LNCaP clone FGC (cell line): Measurements from ENCODE around the gene TMEM232.

Source experiments
- DNase-seq: peaks from one replicate; pipeline ENCODE4 v3.0.0-alpha.2; 2011; ENCODE audit warnings: low read depth
- H3K4me3 ChIP-seq: 2 replicates; pipeline ENCODE4 v1.5.1; 2011; ENCODE audit warnings: mild to moderate bottlenecking, low read depth, low read length, control low read depth
- TF ChIP-seq, protein P1 (sequence below): IDR thresholded peaks from 2 replicates; pipeline ENCODE4 v1.5.1; 2012; ENCODE audit warnings: mild to moderate bottlenecking; ENCODE audit not compliant: control insufficient read depth, insufficient read depth; ENCODE audit errors: extremely low read depth

Gene TMEM232

DNA sequence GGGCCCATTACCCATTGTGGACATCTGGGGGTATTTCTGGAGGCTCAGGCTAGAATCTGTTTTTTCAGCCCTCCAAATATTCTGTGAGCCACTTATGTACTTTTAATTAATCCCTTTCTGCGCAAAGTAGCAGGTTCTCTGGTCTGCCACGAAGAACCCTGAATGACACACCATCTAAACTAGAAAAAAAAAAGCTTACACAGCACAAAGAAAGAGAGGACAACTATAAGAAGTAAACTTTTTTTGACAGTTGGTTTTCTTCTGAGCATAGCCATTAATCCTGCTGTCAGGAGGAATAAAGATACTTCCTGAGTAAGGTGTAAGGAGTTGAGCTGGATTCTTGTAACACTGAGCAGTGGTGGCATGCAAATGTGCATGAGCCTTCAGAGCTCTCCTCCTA, 327.5 kb downstream of the TMEM232 start:
- no peak for DNase-seq
- H3K4me3 ChIP-seq, result no peak overlapping the region
- TF ChIP-seq, protein P1, sequence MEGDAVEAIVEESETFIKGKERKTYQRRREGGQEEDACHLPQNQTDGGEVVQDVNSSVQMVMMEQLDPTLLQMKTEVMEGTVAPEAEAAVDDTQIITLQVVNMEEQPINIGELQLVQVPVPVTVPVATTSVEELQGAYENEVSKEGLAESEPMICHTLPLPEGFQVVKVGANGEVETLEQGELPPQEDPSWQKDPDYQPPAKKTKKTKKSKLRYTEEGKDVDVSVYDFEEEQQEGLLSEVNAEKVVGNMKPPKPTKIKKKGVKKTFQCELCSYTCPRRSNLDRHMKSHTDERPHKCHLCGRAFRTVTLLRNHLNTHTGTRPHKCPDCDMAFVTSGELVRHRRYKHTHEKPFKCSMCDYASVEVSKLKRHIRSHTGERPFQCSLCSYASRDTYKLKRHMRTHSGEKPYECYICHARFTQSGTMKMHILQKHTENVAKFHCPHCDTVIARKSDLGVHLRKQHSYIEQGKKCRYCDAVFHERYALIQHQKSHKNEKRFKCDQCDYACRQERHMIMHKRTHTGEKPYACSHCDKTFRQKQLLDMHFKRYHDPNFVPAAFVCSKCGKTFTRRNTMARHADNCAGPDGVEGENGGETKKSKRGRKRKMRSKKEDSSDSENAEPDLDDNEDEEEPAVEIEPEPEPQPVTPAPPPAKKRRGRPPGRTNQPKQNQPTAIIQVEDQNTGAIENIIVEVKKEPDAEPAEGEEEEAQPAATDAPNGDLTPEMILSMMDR, result no peak

DNA sequence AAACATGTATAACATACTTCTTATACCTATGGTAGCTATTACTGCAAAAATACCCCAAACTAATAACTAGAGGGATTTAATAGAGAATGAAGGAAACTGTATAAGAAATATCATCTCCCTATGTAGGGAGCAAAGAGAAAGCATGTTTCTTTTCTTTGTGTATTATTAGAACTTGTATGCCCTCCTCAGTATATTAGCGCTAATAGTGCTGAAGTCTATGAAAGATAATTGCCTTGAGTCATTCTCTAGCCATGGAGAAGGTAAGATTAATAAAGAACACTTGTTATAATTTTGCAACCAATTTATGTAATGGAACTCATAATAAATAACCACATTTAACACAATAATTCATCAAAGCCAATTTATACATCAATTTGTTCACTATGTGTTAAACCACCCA, 329.2 kb downstream of the TMEM232 start:
- DNase-seq, result no peak
- TF ChIP-seq, protein P1, result no peak
- H3K4me3 ChIP-seq, result no peak overlapping the region

DNA sequence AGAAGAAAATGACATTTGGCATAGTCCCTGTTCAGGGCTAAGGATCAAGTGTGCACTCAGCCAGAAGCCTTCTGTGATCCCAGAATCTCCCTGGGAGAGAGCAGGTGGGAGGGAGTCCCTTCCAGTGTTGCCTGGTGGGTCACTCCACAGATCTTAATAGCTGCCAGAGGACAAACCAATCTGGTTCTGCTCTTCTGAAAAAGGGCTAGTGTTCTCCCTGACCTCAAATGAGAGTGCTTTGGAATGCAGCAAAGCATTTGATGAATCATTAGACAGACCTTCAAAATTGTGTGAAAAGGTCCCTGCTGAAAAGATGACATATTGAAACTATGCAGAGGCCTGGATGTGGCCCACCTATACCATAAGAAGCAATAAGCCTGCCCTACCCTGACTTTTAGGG, 339.7 kb downstream of the TMEM232 start:
- no peak for DNase-seq
- no peak overlapping the region for H3K4me3 ChIP-seq
- TF ChIP-seq, protein P1, result no peak

DNA sequence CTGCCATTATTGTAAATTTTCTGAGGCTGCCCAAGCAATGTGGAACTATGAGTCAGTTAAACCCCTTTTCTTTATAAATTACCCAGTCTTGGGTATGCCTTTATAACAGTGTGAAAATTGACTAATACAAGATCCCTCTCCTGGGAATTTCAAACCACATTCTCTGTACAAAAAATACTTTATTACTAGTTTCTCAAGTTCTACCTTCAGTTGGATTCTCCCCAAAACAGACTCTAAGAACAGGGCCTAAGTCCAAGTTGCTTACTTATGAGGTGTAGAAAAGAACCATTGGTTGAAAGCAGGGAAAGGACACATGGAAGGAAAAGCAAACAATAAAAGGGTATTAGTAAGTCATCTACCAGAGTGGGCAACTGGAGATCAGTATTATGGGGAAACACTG, 343.2 kb downstream of the TMEM232 start:
- no peak for DNase-seq
- TF ChIP-seq, protein P1, result no peak
- no peak overlapping the region for H3K4me3 ChIP-seq

DNA sequence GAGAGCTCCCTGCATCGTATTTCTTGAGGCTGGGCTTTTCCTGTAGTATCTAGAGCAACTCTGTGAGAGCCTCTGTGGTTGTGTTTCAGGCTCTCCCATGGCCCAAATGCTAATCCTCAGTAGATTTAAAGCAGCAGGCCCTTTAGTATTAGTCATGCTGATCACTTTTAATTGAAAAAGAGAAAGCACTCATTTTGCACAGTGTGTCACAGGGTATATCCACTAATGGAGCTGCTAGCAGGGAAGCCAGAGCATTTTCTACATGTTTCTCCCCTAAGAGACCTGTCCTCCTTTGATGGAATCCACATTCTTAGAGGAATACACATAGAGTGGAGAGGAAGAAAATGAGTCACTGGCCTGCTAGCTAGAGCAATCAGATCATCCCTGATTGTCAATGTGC, 348.5 kb downstream of the TMEM232 start:
- no peak overlapping the region for H3K4me3 ChIP-seq
- TF ChIP-seq, protein P1, result no peak
- no peak for DNase-seq

DNA sequence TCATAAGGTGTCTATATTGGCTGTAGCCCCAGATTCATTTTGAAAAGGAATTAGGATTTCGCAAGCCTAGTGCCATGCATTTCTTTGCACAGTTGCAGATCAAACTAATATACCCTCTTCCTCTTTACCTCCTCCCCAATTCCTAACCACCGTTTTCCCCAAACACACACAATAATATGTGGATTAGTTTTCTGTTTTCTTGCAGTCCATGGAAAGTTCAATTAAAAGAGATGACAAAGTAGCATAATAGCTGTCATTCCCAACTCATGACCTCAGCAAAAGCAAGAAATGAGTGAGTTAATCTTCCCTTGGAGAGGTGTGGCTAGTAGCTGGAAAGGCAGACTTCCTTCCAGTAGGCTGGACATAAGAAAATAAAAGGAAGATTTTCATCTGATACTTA, 349.1 kb downstream of the TMEM232 start:
- TF ChIP-seq, protein P1, result no peak
- DNase-seq, result no peak
- H3K4me3 ChIP-seq, result no peak overlapping the region

DNA sequence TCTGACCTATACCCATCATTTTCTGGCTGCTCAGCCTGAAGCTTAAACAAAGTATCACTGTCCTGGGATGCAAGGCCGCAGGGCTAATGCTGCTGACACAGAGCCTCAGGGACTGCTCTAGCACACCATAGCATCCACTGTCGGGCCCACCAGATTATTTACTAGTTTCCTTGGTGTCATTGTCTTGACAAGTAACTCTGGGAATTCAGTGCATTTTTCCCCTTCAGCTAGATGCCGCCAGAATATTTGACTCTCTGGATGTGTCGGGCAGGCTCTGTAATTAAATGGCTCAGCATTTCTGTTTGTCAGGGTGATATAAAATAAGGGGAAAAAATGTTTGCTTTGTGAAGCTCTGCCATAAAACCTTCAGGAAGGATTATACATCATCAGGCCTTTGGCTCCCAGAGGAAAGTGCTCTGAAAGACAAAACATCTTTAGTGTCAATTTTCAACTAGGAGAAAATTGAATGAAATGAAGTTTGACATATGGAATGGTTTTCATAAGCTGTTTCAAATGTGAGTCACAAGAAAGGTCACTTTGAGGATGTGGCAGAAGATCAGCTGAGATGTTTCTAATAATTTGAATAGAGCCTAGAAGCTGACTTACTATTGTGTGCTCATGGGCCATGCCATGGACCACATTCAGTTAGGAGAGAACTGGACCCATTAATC, 350.1 kb downstream of the TMEM232 start:
- no peak for DNase-seq
- no peak overlapping the region for H3K4me3 ChIP-seq
- TF ChIP-seq, protein P1, result no peak
